ENCODE measurements around the gene FADS3. TPM values are rescaled to one million over a fixed set of nuclear protein-coding genes. Genes with fewer than 3 reads are reported as not detected.
A peak's percentile ranks its signal among the peaks of the same experiment; 100 is the strongest.

The FADS3 gene
- total RNA-seq, 1 donor, result 35.9 TPM

DNA sequence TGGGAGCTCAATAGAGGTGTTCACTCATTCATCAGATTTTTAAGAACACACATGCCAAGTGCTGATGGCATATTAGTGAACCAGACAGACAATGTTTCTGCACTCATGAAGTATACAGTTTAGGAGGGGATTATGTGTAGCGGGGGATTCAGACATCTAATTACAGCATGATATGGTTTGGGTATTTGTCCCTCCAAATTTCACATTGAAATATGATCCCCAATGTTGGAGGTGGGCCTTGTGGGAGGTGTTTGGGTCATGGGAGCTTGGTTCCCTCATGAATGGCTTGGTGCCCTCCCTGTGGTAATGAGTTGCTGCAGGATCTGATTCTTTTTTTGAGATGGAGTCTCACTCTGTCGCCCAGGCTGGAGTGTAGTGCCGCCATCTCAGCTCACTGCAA, 34.9 kb upstream of the FADS3 start:
- no peak for DNase-seq (ENCODE audit: low read depth)
- no peak overlapping the region for H3K4me3 ChIP-seq (ENCODE audit: low read depth, low read length)
- TF ChIP-seq, protein P1, sequence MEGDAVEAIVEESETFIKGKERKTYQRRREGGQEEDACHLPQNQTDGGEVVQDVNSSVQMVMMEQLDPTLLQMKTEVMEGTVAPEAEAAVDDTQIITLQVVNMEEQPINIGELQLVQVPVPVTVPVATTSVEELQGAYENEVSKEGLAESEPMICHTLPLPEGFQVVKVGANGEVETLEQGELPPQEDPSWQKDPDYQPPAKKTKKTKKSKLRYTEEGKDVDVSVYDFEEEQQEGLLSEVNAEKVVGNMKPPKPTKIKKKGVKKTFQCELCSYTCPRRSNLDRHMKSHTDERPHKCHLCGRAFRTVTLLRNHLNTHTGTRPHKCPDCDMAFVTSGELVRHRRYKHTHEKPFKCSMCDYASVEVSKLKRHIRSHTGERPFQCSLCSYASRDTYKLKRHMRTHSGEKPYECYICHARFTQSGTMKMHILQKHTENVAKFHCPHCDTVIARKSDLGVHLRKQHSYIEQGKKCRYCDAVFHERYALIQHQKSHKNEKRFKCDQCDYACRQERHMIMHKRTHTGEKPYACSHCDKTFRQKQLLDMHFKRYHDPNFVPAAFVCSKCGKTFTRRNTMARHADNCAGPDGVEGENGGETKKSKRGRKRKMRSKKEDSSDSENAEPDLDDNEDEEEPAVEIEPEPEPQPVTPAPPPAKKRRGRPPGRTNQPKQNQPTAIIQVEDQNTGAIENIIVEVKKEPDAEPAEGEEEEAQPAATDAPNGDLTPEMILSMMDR (IDR thresholded peaks at IDR 0.05; ENCODE audit: insufficient read depth, low read length), result no peak

DNA sequence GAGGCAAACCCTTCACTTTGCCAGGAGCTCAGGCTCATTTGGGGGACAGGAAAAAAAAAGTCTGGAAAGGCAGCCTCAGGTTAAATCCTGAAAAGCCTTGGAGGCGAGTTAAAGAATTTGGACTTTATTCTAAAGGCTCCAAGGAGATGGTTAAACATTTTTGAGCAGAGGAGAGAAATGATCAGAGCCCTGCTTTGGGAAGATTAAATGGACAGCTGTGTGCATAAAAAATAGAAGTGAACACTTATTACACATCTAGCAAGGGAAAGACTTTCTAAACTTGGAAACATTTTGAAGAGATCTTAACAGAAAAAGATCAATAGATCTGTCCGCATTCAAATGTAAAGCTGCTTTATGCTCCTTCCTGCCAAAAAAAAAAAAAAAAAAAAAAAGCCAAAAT, 34.4 kb upstream of the FADS3 start:
- no peak overlapping the region for H3K4me3 ChIP-seq (ENCODE audit: low read depth, low read length)
- no peak for DNase-seq (ENCODE audit: low read depth)
- TF ChIP-seq, protein P1 (IDR thresholded peaks at IDR 0.05; ENCODE audit: insufficient read depth, low read length), result no peak

DNA sequence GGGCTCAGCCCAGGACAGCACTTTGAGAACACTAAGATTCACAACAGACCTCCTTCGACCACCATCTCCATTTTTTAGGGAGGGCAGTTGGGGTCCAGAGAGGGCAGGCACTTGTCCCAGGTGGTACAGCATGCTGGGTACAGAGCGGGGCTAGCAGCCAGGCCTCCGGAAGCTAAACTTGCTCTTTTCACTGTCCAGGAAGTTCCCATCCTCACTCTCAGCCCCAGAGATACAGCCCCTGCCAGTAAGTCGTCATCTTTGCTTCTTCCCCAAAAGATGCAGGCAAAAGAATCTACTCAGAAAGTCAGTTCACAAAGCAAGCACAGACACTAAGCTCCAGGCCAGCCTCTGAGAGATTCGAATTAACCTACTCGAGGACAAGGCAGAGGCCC, 32.7 kb upstream of the FADS3 start:
- TF ChIP-seq, protein P1 (IDR thresholded peaks at IDR 0.05; ENCODE audit: insufficient read depth, low read length), result no peak
- DNase-seq (ENCODE audit: low read depth), result no peak
- no peak overlapping the region for H3K4me3 ChIP-seq (ENCODE audit: low read depth, low read length)

DNA sequence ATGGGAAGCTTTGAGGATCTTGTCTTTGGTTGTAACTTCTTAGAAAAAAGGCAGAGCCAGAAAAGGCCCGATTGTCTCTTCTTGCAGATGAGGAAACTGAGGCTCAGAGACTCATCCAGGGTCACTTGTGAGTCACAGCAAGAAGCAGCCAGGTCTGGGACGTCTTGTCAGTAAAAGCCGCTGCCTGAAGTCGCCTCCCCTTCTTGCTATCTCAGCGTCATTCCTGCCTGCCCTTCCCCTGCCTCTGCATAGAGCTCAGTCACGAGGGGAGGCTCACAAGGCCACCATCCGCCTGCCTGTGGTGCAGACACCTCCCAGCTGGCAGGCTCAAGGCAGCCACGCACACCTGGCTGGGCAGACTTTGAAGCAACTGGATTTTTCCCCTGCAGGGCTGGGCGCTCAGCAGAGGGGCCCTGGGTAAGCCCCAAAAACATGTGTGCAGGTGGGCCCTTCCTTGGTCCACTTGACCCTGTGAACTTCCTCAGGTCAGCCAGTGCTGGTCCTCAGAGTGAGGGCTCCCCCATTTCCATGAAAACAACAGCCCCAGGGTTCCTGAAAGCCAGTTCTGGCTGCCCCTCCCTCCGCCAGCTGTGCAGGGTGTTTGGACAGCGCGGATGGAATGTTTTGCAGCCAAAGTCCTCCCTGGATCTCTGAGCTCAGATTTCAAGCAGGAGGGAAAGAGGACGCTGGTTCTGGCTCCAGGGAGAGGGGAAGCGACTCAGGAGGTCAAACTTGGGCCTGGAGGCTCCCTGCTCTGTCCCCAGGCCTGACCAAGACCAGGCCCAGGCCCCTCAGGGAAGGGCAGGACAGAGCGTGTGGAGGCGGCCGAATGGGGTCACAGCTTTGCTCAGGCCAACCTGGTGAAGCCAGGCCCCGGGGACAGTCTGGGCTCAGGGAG, 32.1 kb upstream of the FADS3 start:
- DNase-seq (ENCODE audit: low read depth), result peak; percentile 84
- no peak overlapping the region for H3K4me3 ChIP-seq (ENCODE audit: low read depth, low read length)
- TF ChIP-seq, protein P1 (IDR thresholded peaks at IDR 0.05; ENCODE audit: insufficient read depth, low read length), result no peak

DNA sequence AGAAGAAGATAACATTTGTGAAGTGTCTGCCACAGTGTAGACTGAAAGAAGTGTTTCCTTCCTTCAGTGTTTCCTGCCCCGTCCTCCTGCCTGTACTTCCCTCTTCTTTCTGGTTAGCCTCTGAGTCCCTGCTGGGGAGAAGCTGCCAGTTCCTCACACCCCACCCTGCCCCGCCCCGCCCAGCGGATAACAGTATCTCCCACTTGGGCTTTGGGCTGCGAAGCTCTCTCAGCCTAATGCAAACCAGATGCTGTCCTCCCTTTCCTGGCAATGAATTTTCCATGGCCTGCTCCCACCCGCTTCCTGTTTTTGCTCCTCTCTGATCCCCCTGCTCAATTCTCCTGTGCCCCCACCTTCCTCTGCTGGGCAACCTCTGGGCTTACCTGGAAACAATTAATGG, 31.2 kb upstream of the FADS3 start:
- TF ChIP-seq, protein P1 (IDR thresholded peaks at IDR 0.05; ENCODE audit: insufficient read depth, low read length), result no peak
- DNase-seq (ENCODE audit: low read depth), result peak; percentile 94
- no peak overlapping the region for H3K4me3 ChIP-seq (ENCODE audit: low read depth, low read length)

DNA sequence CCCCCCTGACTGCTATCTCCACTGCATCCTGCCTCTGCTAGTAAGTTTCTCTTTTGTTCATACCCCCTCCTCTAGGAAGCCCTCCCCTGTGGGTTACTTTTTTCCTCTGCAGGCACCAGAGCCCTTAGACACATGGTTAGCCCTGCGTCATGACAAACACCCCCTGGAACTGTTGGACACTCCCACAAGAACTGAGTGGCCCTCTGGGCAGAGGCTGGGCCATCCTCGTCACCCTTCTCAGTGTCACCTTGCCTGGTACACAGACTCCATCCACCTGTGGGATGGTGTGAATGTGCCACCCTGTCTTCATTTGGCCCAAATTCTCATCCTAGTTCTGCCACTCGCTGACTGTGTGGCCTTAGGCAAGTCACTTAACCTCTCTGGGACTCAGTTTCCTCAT, 30.1 kb upstream of the FADS3 start:
- H3K4me3 ChIP-seq (ENCODE audit: low read depth, low read length), result no peak overlapping the region
- DNase-seq (ENCODE audit: low read depth), result no peak
- TF ChIP-seq, protein P1 (IDR thresholded peaks at IDR 0.05; ENCODE audit: insufficient read depth, low read length), result no peak

All from fibroblast of the aortic adventitia (primary cell).